ENCODE measurements around the gene KLF13.

Gene KLF13

DNA sequence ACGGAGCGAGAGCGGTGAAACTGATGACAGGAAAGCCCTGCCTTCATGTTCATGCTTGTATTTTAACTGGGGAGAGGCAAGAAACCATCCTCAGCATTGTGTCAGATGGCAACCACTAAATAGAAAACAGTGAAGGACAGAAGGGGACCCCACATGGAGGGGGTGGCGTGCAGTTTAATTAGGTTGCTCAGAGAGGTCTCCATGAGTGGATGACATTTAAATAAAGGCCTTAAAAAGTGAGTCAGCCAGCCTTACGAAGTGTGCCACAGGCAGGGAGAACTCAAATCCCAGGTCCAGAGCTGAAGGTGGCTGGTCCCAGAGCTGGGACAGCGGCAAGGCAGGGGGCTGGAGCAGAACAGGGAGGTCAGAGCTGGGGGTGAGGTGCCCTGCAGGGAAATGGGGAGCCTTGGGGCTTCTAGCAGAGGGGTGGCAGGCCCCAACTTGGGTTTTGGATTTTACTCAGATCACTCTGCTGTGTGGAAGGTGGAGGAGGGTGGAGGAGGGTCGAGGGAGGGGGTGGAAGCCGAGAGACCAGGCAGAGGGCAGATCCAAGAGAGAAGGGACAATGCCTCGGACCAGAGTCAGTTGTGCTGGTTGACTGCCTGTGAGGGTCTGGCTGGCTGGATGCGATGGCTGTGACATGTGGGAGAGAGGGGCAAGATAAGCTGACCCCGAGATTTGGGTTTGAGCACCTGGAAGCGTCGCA lies 73.7 kb downstream of the KLF13 start:
- Histone ChIP-seq H3K36me3 (ENCODE audit: control insufficient read depth, insufficient read depth, low read length) (no peaks in the 10 kb centered on the region), H3K4me1 (ENCODE audit: control insufficient read depth, insufficient read depth, low read length, poor library complexity, severe bottlenecking) (peaks cover 16% of the 10 kb centered on the region), H3K27ac (ENCODE audit: insufficient read depth, low read length, poor library complexity, severe bottlenecking) (no peak overlapping the region), H3K4me3 (ENCODE audit: insufficient read depth, low read depth, low read length, poor library complexity, severe bottlenecking) (no peak overlapping the region), H3K27me3 (replicated peaks; ENCODE audit: control insufficient read depth, insufficient read depth, low read length, poor library complexity, severe bottlenecking) (no peaks in the 10 kb centered on the region), H3K9me3 (ENCODE audit: control insufficient read depth, low read length) (no peaks in the 10 kb centered on the region)
- DNase-seq: no peak

DNA sequence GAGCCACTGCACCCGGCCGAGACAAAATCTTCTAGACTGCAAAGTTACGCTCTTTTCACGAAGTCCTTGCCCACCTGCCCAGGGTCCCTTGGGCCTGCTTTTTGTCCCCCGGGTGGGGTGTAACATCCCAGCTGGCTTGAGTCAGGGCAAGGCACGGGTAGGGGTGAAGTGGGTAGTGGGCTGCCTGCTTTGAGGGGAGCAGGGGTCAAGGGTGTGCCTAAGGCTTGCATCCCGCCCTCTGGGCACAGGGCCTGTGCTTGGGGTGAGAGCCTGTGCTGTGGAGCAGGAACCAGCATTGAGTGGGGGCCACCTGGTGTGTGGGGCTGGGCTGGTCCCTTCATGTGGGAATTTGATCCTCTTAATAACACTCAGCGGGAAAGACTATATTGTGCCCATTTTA lies 74.6 kb downstream of the KLF13 start:
- Histone ChIP-seq H3K27me3 (replicated peaks; ENCODE audit: control insufficient read depth, insufficient read depth, low read length, poor library complexity, severe bottlenecking) (no peaks in the 10 kb centered on the region), H3K36me3 (ENCODE audit: control insufficient read depth, insufficient read depth, low read length) (no peaks in the 10 kb centered on the region), H3K9me3 (ENCODE audit: control insufficient read depth, low read length) (no peaks in the 10 kb centered on the region), H3K4me1 (ENCODE audit: control insufficient read depth, insufficient read depth, low read length, poor library complexity, severe bottlenecking) (peaks cover 19% of the 10 kb centered on the region), H3K4me3 (ENCODE audit: insufficient read depth, low read depth, low read length, poor library complexity, severe bottlenecking) (no peak overlapping the region), H3K27ac (ENCODE audit: insufficient read depth, low read length, poor library complexity, severe bottlenecking) (no peak overlapping the region)
- no peak for DNase-seq

DNA sequence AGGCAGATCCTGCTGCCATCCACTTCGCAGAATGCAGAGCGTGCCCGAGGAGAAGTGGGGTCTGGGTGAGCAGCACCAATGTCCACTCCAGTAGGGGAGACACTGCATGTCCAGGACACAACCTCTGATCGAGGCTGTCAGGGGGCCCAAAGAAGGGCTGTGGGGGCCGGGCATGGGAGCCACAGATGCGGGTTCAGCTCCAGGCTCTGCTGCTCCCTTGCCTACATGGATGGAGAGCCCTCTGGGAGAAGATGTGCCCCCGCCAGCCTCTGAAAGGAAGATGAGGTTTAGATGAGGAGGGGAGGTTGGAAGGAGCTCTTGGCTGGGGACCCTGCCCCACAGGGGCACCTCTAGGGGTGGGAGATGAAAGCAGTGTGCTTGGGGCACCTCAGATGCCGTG lies 75.4 kb downstream of the KLF13 start:
- no peaks in the 10 kb centered on the region for H3K27me3 ChIP-seq (replicated peaks; ENCODE audit: control insufficient read depth, insufficient read depth, low read length, poor library complexity, severe bottlenecking)
- no peaks in the 10 kb centered on the region for H3K9me3 ChIP-seq (ENCODE audit: control insufficient read depth, low read length)
- peaks cover 19% of the 10 kb centered on the region for H3K4me1 ChIP-seq (ENCODE audit: control insufficient read depth, insufficient read depth, low read length, poor library complexity, severe bottlenecking)
- H3K4me3 ChIP-seq (ENCODE audit: insufficient read depth, low read depth, low read length, poor library complexity, severe bottlenecking): no peak overlapping the region
- no peaks in the 10 kb centered on the region for H3K36me3 ChIP-seq (ENCODE audit: control insufficient read depth, insufficient read depth, low read length)
- H3K27ac ChIP-seq (ENCODE audit: insufficient read depth, low read length, poor library complexity, severe bottlenecking): no peak overlapping the region
- DNase-seq: no peak

DNA sequence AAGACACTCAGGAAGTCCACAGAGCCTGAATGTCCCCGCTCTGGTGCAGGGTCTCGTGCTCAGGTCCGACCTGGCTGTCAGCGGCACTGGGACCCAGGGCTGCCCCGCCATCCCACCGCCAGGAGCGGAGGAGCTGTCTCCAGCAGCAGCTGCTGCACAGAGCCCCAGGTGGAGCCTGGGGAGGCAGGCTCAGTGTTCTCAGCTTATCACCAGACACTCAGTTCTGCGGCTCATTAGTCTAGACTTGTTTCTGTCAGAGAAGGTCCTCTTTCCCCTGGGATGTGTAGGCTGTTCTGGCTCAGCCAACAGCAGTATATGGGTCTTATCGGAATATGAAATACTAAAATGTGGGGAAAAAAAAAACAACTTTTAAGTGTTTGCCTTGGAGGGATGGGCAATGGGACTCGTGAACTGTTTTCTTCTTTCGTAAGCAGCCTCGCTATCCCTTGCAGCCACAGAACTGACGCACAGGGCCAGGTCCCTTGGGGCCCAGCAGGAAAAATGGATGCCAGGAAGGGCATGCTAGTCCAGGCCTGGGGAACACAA lies 75.9 kb downstream of the KLF13 start:
- Histone ChIP-seq H3K9me3 (ENCODE audit: control insufficient read depth, low read length) (no peaks in the 10 kb centered on the region), H3K27ac (ENCODE audit: insufficient read depth, low read length, poor library complexity, severe bottlenecking) (no peak overlapping the region), H3K27me3 (replicated peaks; ENCODE audit: control insufficient read depth, insufficient read depth, low read length, poor library complexity, severe bottlenecking) (no peaks in the 10 kb centered on the region), H3K4me1 (ENCODE audit: control insufficient read depth, insufficient read depth, low read length, poor library complexity, severe bottlenecking) (peaks cover 16% of the 10 kb centered on the region), H3K36me3 (ENCODE audit: control insufficient read depth, insufficient read depth, low read length) (no peaks in the 10 kb centered on the region), H3K4me3 (ENCODE audit: insufficient read depth, low read depth, low read length, poor library complexity, severe bottlenecking) (no peak overlapping the region)
- no peak for DNase-seq

DNA sequence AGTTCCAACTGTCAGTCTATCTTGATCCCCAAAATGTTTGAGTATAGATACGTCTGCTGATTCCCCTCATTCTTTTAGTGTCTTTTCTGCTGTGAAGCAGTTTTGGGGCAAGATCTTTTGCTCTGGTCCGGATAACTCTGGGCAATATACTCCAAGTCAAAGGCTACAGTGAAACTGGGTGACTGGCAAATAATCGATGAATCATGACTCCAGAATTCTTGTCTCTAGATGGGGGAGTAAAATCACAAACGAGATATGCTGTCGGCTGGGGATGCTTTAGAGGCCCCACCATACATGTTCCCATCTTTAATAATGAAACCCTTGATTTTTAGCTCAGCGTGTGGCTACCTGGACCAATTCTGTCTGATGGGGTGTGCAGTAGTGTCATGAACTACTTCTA lies 76.5 kb downstream of the KLF13 start:
- H3K27me3 ChIP-seq (replicated peaks; ENCODE audit: control insufficient read depth, insufficient read depth, low read length, poor library complexity, severe bottlenecking): no peaks in the 10 kb centered on the region
- no peak overlapping the region for H3K4me3 ChIP-seq (ENCODE audit: insufficient read depth, low read depth, low read length, poor library complexity, severe bottlenecking)
- no peak for DNase-seq
- peaks cover 11% of the 10 kb centered on the region for H3K4me1 ChIP-seq (ENCODE audit: control insufficient read depth, insufficient read depth, low read length, poor library complexity, severe bottlenecking)
- H3K36me3 ChIP-seq (ENCODE audit: control insufficient read depth, insufficient read depth, low read length): no peaks in the 10 kb centered on the region
- no peaks in the 10 kb centered on the region for H3K9me3 ChIP-seq (ENCODE audit: control insufficient read depth, low read length)
- no peak overlapping the region for H3K27ac ChIP-seq (ENCODE audit: insufficient read depth, low read length, poor library complexity, severe bottlenecking)

DNA sequence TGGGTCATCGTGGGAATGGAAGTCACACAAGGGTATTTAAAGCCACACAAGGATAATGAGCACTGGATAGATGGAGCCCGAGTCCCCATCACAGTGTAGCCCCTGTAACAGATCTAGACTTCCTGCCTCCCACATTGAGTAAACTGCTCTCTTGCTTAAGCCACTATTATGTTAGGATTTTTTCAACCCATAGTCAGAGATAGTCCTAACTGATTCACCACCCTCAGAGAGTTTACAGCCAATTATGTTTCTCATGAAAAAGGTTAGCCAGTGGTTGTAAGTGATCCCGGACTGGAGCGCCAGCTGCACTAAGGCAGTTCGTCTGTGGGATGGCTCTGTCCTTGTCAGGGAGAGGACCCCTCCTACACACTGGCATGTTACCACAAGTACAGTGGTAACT lies 77.0 kb downstream of the KLF13 start:
- DNase-seq: no peak
- H3K4me1 ChIP-seq (ENCODE audit: control insufficient read depth, insufficient read depth, low read length, poor library complexity, severe bottlenecking): peaks cover 6% of the 10 kb centered on the region
- no peaks in the 10 kb centered on the region for H3K36me3 ChIP-seq (ENCODE audit: control insufficient read depth, insufficient read depth, low read length)
- H3K9me3 ChIP-seq (ENCODE audit: control insufficient read depth, low read length): no peaks in the 10 kb centered on the region
- H3K27me3 ChIP-seq (replicated peaks; ENCODE audit: control insufficient read depth, insufficient read depth, low read length, poor library complexity, severe bottlenecking): no peaks in the 10 kb centered on the region
- no peak overlapping the region for H3K27ac ChIP-seq (ENCODE audit: insufficient read depth, low read length, poor library complexity, severe bottlenecking)
- no peak overlapping the region for H3K4me3 ChIP-seq (ENCODE audit: insufficient read depth, low read depth, low read length, poor library complexity, severe bottlenecking)

DNA sequence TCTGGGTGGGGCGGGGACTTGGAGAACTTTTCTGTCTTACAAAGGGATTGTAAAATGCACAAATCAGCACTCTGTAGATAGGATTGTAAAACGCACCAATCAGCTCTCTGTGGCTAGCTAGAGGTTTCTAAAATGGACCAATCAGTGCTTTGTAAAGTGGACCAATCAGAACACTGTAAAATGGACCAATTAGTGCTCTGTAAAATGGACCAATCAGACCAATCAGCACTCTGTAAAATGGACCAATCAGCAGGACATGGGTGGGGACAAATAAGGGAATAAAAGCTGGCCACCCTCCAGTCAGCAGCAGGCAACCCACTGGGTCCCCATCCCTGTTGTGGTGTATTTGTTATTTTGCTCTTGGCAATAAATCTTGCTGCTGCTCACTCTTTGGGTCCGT lies 77.7 kb downstream of the KLF13 start:
- DNase-seq: no peak
- H3K9me3 ChIP-seq (ENCODE audit: control insufficient read depth, low read length): no peaks in the 10 kb centered on the region

DNA sequence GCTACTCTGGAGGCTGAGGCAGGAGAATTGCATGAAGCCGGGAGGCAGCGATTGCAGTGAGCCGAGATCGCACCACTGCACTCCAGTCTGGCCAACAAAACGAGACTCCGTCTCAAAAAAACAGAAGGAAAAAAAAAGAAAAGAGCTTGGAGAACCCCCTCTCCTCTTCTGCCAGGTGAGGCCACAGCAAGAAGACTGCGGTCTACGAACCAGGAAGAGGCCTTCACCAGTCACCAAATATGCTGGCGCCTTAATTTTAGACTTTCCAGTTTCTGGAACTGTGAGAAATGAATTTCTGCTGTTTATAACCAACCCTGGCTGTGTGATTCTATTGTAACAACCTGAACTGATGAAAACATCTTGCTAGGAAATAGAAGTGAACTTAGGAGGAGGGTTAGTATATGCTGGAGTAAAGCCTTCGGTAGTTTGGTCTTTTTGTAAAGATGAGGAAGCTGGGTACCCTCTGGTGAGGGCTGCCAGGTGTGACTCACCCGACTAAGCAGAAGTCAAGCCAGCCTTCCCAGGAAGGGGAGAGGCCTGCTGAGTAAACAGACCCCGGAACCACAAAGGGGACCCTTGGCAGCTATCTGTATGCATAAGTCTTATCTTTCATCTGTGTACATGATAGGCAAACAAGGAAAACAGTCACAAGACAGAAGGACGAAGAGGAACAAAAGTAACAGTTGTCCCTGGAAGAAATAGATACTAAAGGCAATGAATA lies 78.7 kb downstream of the KLF13 start:
- Histone ChIP-seq H3K36me3 (ENCODE audit: control insufficient read depth, insufficient read depth, low read length) (no peaks in the 10 kb centered on the region), H3K4me3 (ENCODE audit: insufficient read depth, low read depth, low read length, poor library complexity, severe bottlenecking) (no peak overlapping the region), H3K4me1 (ENCODE audit: control insufficient read depth, insufficient read depth, low read length, poor library complexity, severe bottlenecking) (peaks cover 3% of the 10 kb centered on the region), H3K27ac (ENCODE audit: insufficient read depth, low read length, poor library complexity, severe bottlenecking) (no peak overlapping the region), H3K9me3 (ENCODE audit: control insufficient read depth, low read length) (no peaks in the 10 kb centered on the region), H3K27me3 (replicated peaks; ENCODE audit: control insufficient read depth, insufficient read depth, low read length, poor library complexity, severe bottlenecking) (no peaks in the 10 kb centered on the region)
- DNase-seq: no peak

More for the DNA sequence above, 77.7 kb downstream of the KLF13 start:
- H3K4me1 ChIP-seq (ENCODE audit: control insufficient read depth, insufficient read depth, low read length, poor library complexity, severe bottlenecking): peaks cover 3% of the 10 kb centered on the region
- no peak overlapping the region for H3K4me3 ChIP-seq (ENCODE audit: insufficient read depth, low read depth, low read length, poor library complexity, severe bottlenecking)
- no peaks in the 10 kb centered on the region for H3K36me3 ChIP-seq (ENCODE audit: control insufficient read depth, insufficient read depth, low read length)
- no peaks in the 10 kb centered on the region for H3K27me3 ChIP-seq (replicated peaks; ENCODE audit: control insufficient read depth, insufficient read depth, low read length, poor library complexity, severe bottlenecking)
- H3K27ac ChIP-seq (ENCODE audit: insufficient read depth, low read length, poor library complexity, severe bottlenecking): no peak overlapping the region

DNA sequence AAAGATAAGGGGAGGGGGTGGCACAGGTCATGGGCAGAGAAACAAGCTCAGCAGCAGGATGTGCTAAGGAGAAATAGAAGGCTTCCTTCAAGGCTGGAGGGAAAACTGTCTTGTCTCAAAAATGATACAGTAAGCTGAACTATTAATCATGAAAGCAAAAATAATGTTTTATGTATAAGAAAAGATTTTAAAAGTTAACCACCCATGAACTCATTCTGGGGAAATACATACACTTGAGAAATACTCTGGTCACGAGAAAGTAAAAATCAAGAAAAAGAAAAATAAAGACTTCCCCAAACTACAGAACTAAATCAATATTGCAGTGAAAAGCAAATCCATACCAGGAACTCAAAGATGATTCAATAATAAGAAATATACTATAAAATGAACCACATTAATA lies 80.7 kb downstream of the KLF13 start:
- H3K4me1 ChIP-seq (ENCODE audit: control insufficient read depth, insufficient read depth, low read length, poor library complexity, severe bottlenecking): peaks cover 3% of the 10 kb centered on the region
- H3K4me3 ChIP-seq (ENCODE audit: insufficient read depth, low read depth, low read length, poor library complexity, severe bottlenecking): no peak overlapping the region
- DNase-seq: no peak
- no peak overlapping the region for H3K27ac ChIP-seq (ENCODE audit: insufficient read depth, low read length, poor library complexity, severe bottlenecking)
- H3K9me3 ChIP-seq (ENCODE audit: control insufficient read depth, low read length): no peaks in the 10 kb centered on the region
- no peaks in the 10 kb centered on the region for H3K36me3 ChIP-seq (ENCODE audit: control insufficient read depth, insufficient read depth, low read length)
- no peaks in the 10 kb centered on the region for H3K27me3 ChIP-seq (replicated peaks; ENCODE audit: control insufficient read depth, insufficient read depth, low read length, poor library complexity, severe bottlenecking)

DNA sequence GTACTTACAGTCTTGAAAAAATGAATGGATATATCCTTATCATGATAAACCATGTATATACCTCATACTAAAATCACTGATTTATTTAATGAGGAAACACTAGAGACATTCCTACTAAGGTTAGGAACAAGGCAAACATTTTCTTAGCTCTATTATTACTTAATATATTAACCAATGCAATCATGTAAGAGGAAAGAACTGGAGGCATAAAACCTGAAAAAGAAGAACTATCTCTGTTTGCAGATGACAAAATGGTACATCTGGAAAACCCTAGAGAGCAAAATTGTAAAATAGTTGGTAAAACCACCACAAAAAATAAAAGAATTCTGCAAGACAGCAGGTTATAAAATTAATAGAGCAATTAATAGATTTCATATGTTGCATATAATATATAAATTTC lies 81.2 kb downstream of the KLF13 start:
- no peak for DNase-seq
- H3K4me3 ChIP-seq (ENCODE audit: insufficient read depth, low read depth, low read length, poor library complexity, severe bottlenecking): no peak overlapping the region
- H3K27ac ChIP-seq (ENCODE audit: insufficient read depth, low read length, poor library complexity, severe bottlenecking): no peak overlapping the region
- H3K9me3 ChIP-seq (ENCODE audit: control insufficient read depth, low read length): no peaks in the 10 kb centered on the region
- H3K4me1 ChIP-seq (ENCODE audit: control insufficient read depth, insufficient read depth, low read length, poor library complexity, severe bottlenecking): peaks cover 3% of the 10 kb centered on the region
- H3K27me3 ChIP-seq (replicated peaks; ENCODE audit: control insufficient read depth, insufficient read depth, low read length, poor library complexity, severe bottlenecking): no peaks in the 10 kb centered on the region
- no peaks in the 10 kb centered on the region for H3K36me3 ChIP-seq (ENCODE audit: control insufficient read depth, insufficient read depth, low read length)
